AG04450 (cell line): Measurements from ENCODE around the gene CORO2B. TPM values are rescaled to one million over a fixed set of nuclear protein-coding genes. Genes with fewer than 3 reads are reported as not detected.

Experiments used
- CTCF ChIA-PET: fragments of 300-600, 350-600 bp; formaldehyde crosslinking; extraction: SDS; loops from one replicate; lab custom pipeline; 2022; ENCODE audit warnings: antibody characterized with exemption, inconsistent platforms; lab: Charles Lee
- POLR2A ChIA-PET: fragments of 350-600 bp; formaldehyde crosslinking; extraction: SDS; loops from one replicate; lab custom pipeline; 2021; ENCODE audit warnings: antibody characterized with exemption, inconsistent platforms; lab: Yijun Ruan, JAX
- DNase-seq: peaks from one replicate; pipeline ENCODE4 v3.0.0-alpha.2; 2011; ENCODE audit warnings: low read depth, low spot score
- H3K27ac ChIP-seq: one replicate; pipeline ENCODE4 v1.5.1; 2012; ENCODE audit warnings: low read depth, low read length, control low read depth
- H3K27me3 ChIP-seq: one replicate; pipeline ENCODE4 v1.6.0; 2012; ENCODE audit warnings: low read length; ENCODE audit not compliant: control insufficient read depth, insufficient read depth
- H3K4me3 ChIP-seq: 2 replicates; pipeline ENCODE4 v1.5.1; 2011; ENCODE audit warnings: mild to moderate bottlenecking, low read depth, low read length, control low read depth
- H3K9me3 ChIP-seq: 2 replicates; pipeline ENCODE4 v1.5.1; 2012; ENCODE audit warnings: low read length; ENCODE audit not compliant: control insufficient read depth, insufficient read depth
- CTCF ChIP-seq: IDR thresholded peaks from 2 replicates; pipeline ENCODE4 v1.5.1; 2011; ENCODE audit warnings: low read depth, low read length, control low read depth, inconsistent platforms
- polyA plus RNA-seq: library from polyadenylated mRNA; depleted of rRNA; stranded (reverse); fragments of >200 nt; gene quantifications from 2 replicates; pipeline ENCODE4 v1.2.3, GENCODE V29; 2011

Gene CORO2B
- polyA plus RNA-seq, 1 experiment, result 16.1 TPM

DNA sequence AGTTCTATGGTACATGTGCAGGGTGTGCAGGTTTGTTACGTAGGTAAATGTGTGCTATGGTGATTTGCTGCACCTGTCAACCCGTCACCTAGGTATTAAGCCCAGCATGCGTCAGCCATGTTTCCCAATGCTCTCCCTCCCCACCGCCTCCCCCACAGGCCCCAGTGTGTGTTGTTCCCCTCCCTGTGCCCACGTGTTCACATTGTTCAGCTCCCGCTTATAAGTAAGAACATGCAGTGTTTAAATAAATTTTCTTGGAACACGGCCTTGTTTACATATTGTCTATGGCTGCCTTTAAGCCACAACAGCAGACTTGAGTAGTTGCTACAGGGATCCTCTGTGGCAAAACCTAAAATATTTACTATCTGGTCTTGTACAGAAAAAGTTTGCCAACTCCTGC is 41.3 kb upstream of the CORO2B start:
- Histone ChIP-seq H3K27ac (peak overlapping the region; percentile 94), H3K27me3 (no peaks in the 10 kb centered on the region), H3K4me3 (no peak overlapping the region), H3K9me3 (peaks cover 3% of the 10 kb centered on the region)
- peak; percentile 21 for DNase-seq
- POLR2A ChIA-PET, result no interaction called here
- no peak for TF ChIP-seq CTCF
- CTCF ChIA-PET, result interaction anchor here (1.8 to 5.4 kb wide), 2 partner anchors 13 to 231 kb away, joined by 5 to 56 read pairs; no protein-coding TSS in a partner anchor

DNA sequence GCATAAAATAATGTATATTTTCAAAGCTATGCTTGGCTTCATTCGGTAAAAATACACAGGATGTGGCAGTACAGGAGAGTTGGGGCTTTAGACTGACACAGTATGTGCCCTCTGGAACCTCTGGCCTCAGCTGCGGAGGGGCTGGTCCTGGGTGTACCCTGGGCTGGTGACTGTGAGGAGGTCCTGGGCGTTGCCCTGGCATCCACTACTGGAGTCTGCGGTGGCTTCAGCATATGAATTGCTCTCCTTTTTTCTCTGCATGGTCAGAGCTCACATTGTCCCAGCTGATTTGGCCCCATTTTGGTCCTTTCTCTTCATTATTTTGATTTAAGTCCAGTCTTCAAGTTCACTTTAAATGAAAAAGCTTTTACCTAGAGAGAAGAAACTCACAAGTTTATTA is 40.5 kb upstream of the CORO2B start:
- ChIA-PET POLR2A (no interaction called here), CTCF (interaction anchor here (1.0 to 5.4 kb wide), 3 partner anchors 12 to 232 kb away, joined by 4 to 56 read pairs (median 5); no protein-coding TSS in a partner anchor)
- TF ChIP-seq CTCF, result no peak
- no peaks in the 10 kb centered on the region for H3K27me3 ChIP-seq
- H3K9me3 ChIP-seq, result peaks cover 3% of the 10 kb centered on the region
- no peak for DNase-seq
- no peak overlapping the region for H3K27ac ChIP-seq
- H3K4me3 ChIP-seq, result no peak overlapping the region

- Histone ChIP-seq H3K9me3 (peaks cover 3% of the 10 kb centered on the region), H3K4me3 (no peak overlapping the region), H3K27ac (no peak overlapping the region), H3K27me3 (no peaks in the 10 kb centered on the region)
- TF ChIP-seq CTCF, result no peak
- CTCF ChIA-PET, result interaction anchor here (1.1 to 5.4 kb wide), 4 partner anchors 8 to 235 kb away, joined by 3 to 56 read pairs (median 4); no protein-coding TSS in a partner anchor
- DNase-seq, result no peak
- POLR2A ChIA-PET, result no interaction called here
These were observed 37.0 kb upstream of the CORO2B start for GRCh38 chr15:68541743-68542142.

DNA sequence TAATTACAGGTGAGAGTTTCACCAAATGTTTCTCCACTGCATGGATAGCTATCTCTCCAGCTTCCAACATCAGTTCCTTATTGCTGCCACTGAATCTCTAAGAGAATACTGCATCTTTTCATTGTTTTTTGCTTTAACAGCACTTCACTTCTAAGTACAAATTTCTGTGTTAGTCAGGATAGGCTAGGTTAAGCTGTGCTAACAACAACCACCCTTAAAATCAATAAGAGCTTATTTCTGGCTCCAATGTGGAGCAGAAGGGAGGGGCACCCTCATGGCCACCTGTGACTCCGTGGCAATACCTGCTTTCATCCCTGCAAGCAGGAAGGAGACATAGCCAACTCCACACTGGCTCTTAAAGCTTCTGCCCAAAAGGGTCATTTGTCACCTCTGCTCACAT is 36.4 kb upstream of the CORO2B start:
- ChIA-PET CTCF (interaction anchor here (1.5 to 5.4 kb wide), 2 partner anchors 8 to 236 kb away, joined by 6 to 56 read pairs; no protein-coding TSS in a partner anchor), POLR2A (interaction anchor here (0.6 kb wide), 1 partner anchor 159 kb away, joined by 6 read pairs; no protein-coding TSS in a partner anchor)
- DNase-seq, result no peak
- H3K27ac ChIP-seq, result no peak overlapping the region
- no peaks in the 10 kb centered on the region for H3K27me3 ChIP-seq
- peaks cover 3% of the 10 kb centered on the region for H3K9me3 ChIP-seq
- no peak for TF ChIP-seq CTCF
- no peak overlapping the region for H3K4me3 ChIP-seq

DNA sequence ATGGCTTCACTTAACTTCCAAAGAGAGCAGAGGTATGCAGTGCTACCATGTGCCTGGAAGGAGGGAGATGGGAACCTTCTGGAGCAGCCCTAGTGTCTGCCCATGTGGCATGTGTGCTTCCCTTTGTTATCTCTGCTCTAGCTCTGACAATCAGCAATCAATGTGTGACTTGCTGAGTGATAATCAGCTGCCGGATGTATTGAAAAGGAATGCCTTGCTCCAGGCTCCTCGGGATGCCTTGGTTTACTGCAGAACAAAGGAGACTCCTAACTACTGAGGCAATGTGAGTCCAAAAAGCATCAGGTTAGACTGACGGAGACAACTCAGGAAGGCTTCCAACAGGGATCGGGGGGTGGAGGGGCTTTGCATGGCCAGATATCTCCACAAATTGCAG is 36.0 kb upstream of the CORO2B start:
- CTCF ChIA-PET, result interaction anchor here (1.5 to 5.4 kb wide), 2 partner anchors 7 to 236 kb away, joined by 6 to 56 read pairs; no protein-coding TSS in a partner anchor
- no peaks in the 10 kb centered on the region for H3K27me3 ChIP-seq

More for the DNA sequence above, 36.0 kb upstream of the CORO2B start:
- peaks cover 3% of the 10 kb centered on the region for H3K9me3 ChIP-seq
- H3K4me3 ChIP-seq, result no peak overlapping the region
- DNase-seq, result no peak
- POLR2A ChIA-PET, result interaction anchor here (0.6 kb wide), 1 partner anchor 159 kb away, joined by 6 read pairs; no protein-coding TSS in a partner anchor
- no peak for TF ChIP-seq CTCF
- H3K27ac ChIP-seq, result peak overlapping the region; percentile 43
